HepG2 (cell line): ENCODE results near the gene QRSL1. TPM values are rescaled to one million over a fixed set of nuclear protein-coding genes. Genes with fewer than 3 reads are reported as not detected.

ENCODE experiments used
- BCL6 ChIP-seq: IDR thresholded peaks from 2 replicates; pipeline ENCODE4 v1.6.1; 2016; ENCODE audit warnings: missing genetic modification reagents, missing compliant biosample characterization
- CBX2 ChIP-seq, 2 experiments: fragments of 200-600 bp in 1 of 2; sonication (generic); formaldehyde crosslinking in 1 of 2; IDR thresholded peaks; 2 replicates each; pipeline versions ENCODE4 v1.7.0 to v1.8.1; 2018 to 2022; ENCODE audit warnings: low read depth in 2 of 2, low read length in 1 of 2, mild to moderate bottlenecking in 1 of 2, missing genetic modification reagents in 1 of 2
- FLYWCH1 ChIP-seq: sonication (generic); formaldehyde crosslinking; IDR thresholded peaks from 2 replicates; pipeline ENCODE4 v1.8.1; 2023; ENCODE audit warnings: mild to moderate bottlenecking, missing genetic modification reagents
- FOSL2 ChIP-seq: sonication (generic); formaldehyde crosslinking; IDR thresholded peaks from 2 replicates; pipeline ENCODE4 v1.4.0; 2020; ENCODE audit warnings: missing genetic modification reagents
- GFI1 ChIP-seq: sonication (generic); formaldehyde crosslinking; IDR thresholded peaks from 2 replicates; pipeline ENCODE4 v1.5.0; 2020; ENCODE audit warnings: missing genetic modification reagents, mild to moderate bottlenecking, borderline replicate concordance
- HIVEP1 ChIP-seq: sonication (generic); formaldehyde crosslinking; IDR thresholded peaks from 2 replicates; pipeline ENCODE4 v1.4.0; 2020; ENCODE audit warnings: mild to moderate bottlenecking, missing genetic modification reagents
- NONO ChIP-seq, 2 experiments: fragments of 450-650 bp in 1 of 2; sonication (generic) in 1 of 2; formaldehyde crosslinking in 1 of 2; IDR thresholded peaks in 1 of 2; conservative IDR thresholded peaks in 1 of 2; 2 replicates each; pipeline versions ENCODE4 v1.6.1 to v1.8.0; 2017 to 2022; ENCODE audit warnings: mild to moderate bottlenecking in 1 of 2, missing genetic modification reagents in 1 of 2, moderate library complexity in 1 of 2
- PCBP1 ChIP-seq: fragments of 200-400 bp; formaldehyde crosslinking; IDR thresholded peaks from 2 replicates; pipeline ENCODE4 v1.6.1; 2017; ENCODE audit warnings: mild to moderate bottlenecking, low read depth, low read length, borderline replicate concordance
- POGZ ChIP-seq: sonication (generic); formaldehyde crosslinking; IDR thresholded peaks from 2 replicates; pipeline ENCODE4 v1.4.0; 2020; ENCODE audit warnings: mild to moderate bottlenecking, missing genetic modification reagents
- PTBP1 ChIP-seq: fragments of 200-400 bp; formaldehyde crosslinking; IDR thresholded peaks from 2 replicates; pipeline ENCODE4 v1.6.1; 2018; ENCODE audit warnings: low read length, low read depth; ENCODE audit not compliant: poor library complexity, severe bottlenecking
- RORA ChIP-seq: sonication (generic); formaldehyde crosslinking; IDR thresholded peaks from 2 replicates; pipeline ENCODE4 v1.5.0; 2020; ENCODE audit warnings: mild to moderate bottlenecking, missing genetic modification reagents, moderate library complexity
- ZFP36 ChIP-seq: fragments of 150-350 bp; IDR thresholded peaks from 2 replicates; pipeline ENCODE4 v1.6.1; 2018; ENCODE audit warnings: borderline replicate concordance, low read length, low read depth; ENCODE audit not compliant: partially characterized antibody
- ZNF33A ChIP-seq: sonication (generic); formaldehyde crosslinking; IDR thresholded peaks from 2 replicates; pipeline ENCODE4 v1.5.1; 2020; ENCODE audit warnings: missing genetic modification reagents, mild to moderate bottlenecking, moderate library complexity, borderline replicate concordance
- ZNF570 ChIP-seq: sonication (generic); formaldehyde crosslinking; IDR thresholded peaks from 2 replicates; pipeline ENCODE4 v1.4.0; 2020; ENCODE audit warnings: mild to moderate bottlenecking, missing genetic modification reagents, borderline replicate concordance
- ZNF598 ChIP-seq: sonication (generic); formaldehyde crosslinking; IDR thresholded peaks from 2 replicates; pipeline ENCODE4 v1.5.1; 2020; ENCODE audit warnings: mild to moderate bottlenecking, missing genetic modification reagents, borderline replicate concordance
- polyA plus RNA-seq, 8 experiments: library from polyadenylated mRNA; depleted of rRNA in 3 of 8; stranded (reverse) in 7 of 8; unstranded in 1 of 8; fragments of >200 nt; fragmentation: Illumina TruSeq in 4 of 8; extraction: Trizol in 4 of 8; gene quantifications; 2 replicates each; pipeline versions ENCODE4 v1.2.1 to v1.2.3, GENCODE V29; 2011 to 2016; ENCODE audit warnings: low read depth in 4 of 8, missing spikeins in 1 of 8, mixed read lengths in 1 of 8; ENCODE audit not compliant: insufficient read depth in 1 of 8
- total RNA-seq, 5 experiments: library from RNA; depleted of rRNA; stranded (reverse); fragments of >200 nt; fragmentation: Illumina TruSeq; extraction: Trizol; gene quantifications; 2 replicates each; pipeline ENCODE4 v1.2.3, GENCODE V29; 2016; ENCODE audit warnings: low read depth in 1 of 5
- TF ChIP-seq, protein P1 (sequence below): sonication (generic); formaldehyde crosslinking; IDR thresholded peaks from 2 replicates; pipeline ENCODE4 v1.5.1; 2020; ENCODE audit warnings: mild to moderate bottlenecking, missing genetic modification reagents, borderline replicate concordance
- TF ChIP-seq, protein P2 (sequence below): sonication (generic); formaldehyde crosslinking; IDR thresholded peaks from 2 replicates; pipeline ENCODE4 v1.8.0; 2022; ENCODE audit warnings: mild to moderate bottlenecking, missing genetic modification reagents
- TF ChIP-seq, protein P3 (sequence below): sonication (generic); formaldehyde crosslinking; IDR thresholded peaks from 2 replicates; pipeline ENCODE4 v1.4.0; 2020; ENCODE audit warnings: missing genetic modification reagents, low read depth, mild to moderate bottlenecking, borderline replicate concordance
- TF ChIP-seq, protein P4 (sequence below): sonication (generic); formaldehyde crosslinking; IDR thresholded peaks from 2 replicates; pipeline ENCODE4 v1.4.0; 2020; ENCODE audit warnings: missing genetic modification reagents, borderline replicate concordance

QRSL1 gene
- total and polyA plus RNA-seq, 2 of the 13 experiments (the other 11 are each of a cell fraction or from before 2014, with no cell fraction given) = 8.2 to 22.3 TPM

DNA sequence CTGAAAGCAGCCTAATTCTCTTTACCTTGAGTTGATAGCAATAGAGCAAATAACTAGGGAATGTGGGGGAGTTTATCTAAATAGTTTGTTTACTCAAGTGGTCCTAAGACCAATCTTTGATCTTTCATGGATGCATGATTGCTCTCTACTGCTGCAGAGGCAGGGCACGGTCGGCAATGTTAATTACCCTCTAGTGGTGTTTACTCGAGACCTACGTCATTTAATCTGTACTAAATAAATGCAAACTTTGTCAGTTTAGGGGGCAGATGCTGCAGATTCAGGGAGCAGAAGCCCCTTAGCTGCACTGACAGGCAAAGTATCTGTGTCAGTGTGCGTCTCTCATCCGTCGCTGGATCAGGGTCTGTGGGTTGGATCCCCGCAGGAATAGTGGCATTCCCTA lies 7.0 kb upstream of the QRSL1 start (continued):
- TF ChIP-seq PTBP1 (no peak), GFI1 (CRISPR knock-in tag) (peak; percentile 50; the same call in 1 of the 2 replicates), CBX2 (IDR thresholded peaks at IDR 0.05; ENCODE audit: low read depth, low read length) (no peak), CBX2 (CRISPR knock-in tag; IDR thresholded peaks at IDR 0.05; ENCODE audit: low read depth) (no peak), FOSL2 (CRISPR knock-in tag) (0 out of 2 replicates have a peak, but pooled peaks have one; percentile 26), NONO (IDR thresholded peaks at IDR 0.05) (no peak), NONO (CRISPR knock-in tag; conservative IDR thresholded peaks at IDR 0.05) (0 out of 2 replicates have a peak, but pooled peaks have one; percentile 32), ZFP36 (no peak), RORA (CRISPR knock-in tag) (no peak), ZNF598 (no peak), PCBP1 (no peak), POGZ (peak; percentile 81), HIVEP1 (CRISPR knock-in tag) (no peak), BCL6 (peak; percentile 69), ZNF570 (CRISPR knock-in tag) (no peak), ZNF33A (CRISPR knock-in tag) (no peak), FLYWCH1 (CRISPR knock-in tag) (no peak)
- TF ChIP-seq, protein P1, sequence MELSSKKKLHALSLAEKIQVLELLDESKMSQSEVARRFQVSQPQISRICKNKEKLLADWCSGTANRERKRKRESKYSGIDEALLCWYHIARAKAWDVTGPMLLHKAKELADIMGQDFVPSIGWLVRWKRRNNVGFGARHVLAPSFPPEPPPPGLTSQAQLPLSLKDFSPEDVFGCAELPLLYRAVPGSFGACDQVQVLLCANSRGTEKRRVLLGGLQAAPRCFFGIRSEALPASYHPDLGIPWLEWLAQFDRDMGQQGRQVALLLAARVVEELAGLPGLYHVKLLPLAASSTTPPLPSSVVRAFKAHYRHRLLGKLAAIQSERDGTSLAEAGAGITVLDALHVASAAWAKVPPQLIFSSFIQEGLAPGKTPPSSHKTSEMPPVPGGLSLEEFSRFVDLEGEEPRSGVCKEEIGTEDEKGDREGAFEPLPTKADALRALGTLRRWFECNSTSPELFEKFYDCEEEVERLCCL (CRISPR knock-in tag) = no peak
- TF ChIP-seq, protein P2, sequence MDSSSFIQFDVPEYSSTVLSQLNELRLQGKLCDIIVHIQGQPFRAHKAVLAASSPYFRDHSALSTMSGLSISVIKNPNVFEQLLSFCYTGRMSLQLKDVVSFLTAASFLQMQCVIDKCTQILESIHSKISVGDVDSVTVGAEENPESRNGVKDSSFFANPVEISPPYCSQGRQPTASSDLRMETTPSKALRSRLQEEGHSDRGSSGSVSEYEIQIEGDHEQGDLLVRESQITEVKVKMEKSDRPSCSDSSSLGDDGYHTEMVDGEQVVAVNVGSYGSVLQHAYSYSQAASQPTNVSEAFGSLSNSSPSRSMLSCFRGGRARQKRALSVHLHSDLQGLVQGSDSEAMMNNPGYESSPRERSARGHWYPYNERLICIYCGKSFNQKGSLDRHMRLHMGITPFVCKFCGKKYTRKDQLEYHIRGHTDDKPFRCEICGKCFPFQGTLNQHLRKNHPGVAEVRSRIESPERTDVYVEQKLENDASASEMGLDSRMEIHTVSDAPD (CRISPR knock-in tag) = no peak
- TF ChIP-seq, protein P3, sequence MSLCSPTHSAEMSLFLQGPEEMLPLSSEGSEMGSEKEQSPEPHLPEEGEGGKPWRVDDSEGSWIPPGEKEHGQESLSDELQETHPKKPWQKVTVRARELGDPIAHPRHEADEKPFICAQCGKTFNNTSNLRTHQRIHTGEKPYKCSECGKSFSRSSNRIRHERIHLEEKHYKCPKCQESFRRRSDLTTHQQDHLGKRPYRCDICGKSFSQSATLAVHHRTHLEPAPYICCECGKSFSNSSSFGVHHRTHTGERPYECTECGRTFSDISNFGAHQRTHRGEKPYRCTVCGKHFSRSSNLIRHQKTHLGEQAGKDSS (CRISPR knock-in tag) = no peak
- TF ChIP-seq, protein P4, sequence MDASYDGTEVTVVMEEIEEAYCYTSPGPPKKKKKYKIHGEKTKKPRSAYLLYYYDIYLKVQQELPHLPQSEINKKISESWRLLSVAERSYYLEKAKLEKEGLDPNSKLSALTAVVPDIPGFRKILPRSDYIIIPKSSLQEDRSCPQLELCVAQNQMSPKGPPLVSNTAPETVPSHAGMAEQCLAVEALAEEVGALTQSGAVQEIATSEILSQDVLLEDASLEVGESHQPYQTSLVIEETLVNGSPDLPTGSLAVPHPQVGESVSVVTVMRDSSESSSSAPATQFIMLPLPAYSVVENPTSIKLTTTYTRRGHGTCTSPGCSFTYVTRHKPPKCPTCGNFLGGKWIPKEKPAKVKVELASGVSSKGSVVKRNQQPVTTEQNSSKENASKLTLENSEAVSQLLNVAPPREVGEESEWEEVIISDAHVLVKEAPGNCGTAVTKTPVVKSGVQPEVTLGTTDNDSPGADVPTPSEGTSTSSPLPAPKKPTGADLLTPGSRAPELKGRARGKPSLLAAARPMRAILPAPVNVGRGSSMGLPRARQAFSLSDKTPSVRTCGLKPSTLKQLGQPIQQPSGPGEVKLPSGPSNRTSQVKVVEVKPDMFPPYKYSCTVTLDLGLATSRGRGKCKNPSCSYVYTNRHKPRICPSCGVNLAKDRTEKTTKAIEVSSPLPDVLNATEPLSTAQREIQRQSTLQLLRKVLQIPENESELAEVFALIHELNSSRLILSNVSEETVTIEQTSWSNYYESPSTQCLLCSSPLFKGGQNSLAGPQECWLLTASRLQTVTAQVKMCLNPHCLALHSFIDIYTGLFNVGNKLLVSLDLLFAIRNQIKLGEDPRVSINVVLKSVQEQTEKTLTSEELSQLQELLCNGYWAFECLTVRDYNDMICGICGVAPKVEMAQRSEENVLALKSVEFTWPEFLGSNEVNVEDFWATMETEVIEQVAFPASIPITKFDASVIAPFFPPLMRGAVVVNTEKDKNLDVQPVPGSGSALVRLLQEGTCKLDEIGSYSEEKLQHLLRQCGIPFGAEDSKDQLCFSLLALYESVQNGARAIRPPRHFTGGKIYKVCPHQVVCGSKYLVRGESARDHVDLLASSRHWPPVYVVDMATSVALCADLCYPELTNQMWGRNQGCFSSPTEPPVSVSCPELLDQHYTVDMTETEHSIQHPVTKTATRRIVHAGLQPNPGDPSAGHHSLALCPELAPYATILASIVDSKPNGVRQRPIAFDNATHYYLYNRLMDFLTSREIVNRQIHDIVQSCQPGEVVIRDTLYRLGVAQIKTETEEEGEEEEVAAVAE = no peak
